BLaER1 treated with 17β-estradiol and CSF1 and Interleukin-3, amounts not matched to agents 10 nM and 100 nM (cell line): ENCODE data around the gene KLC4.
"Not testable (repeated sequence)": the region's sequence is repeated elsewhere in the genome, so short reads cannot be mapped to it uniquely, and the experiment has no call there.

Experiments used
- H3K27ac ChIP-seq, 11 experiments: shearing (Covaris generic); formaldehyde crosslinking; 2 replicates each; pipeline ENCODE4 v1.8.1; 2022
- H3K27me3 ChIP-seq, 11 experiments: shearing (Covaris generic); formaldehyde crosslinking; 2 replicates each; pipeline ENCODE4 v1.8.1; 2022
- H3K36me3 ChIP-seq, 11 experiments: shearing (Covaris generic); formaldehyde crosslinking; 2 replicates each; pipeline ENCODE4 v1.8.1; 2022
- H3K4me1 ChIP-seq, 10 experiments: shearing (Covaris generic); formaldehyde crosslinking; 2 replicates each; pipeline ENCODE4 v1.8.1; 2022
- H3K4me2 ChIP-seq, 11 experiments: shearing (Covaris generic); formaldehyde crosslinking; 2 replicates each; pipeline ENCODE4 v1.8.1; 2022
- H3K4me3 ChIP-seq, 10 experiments: shearing (Covaris generic); formaldehyde crosslinking; 2 replicates each; pipeline ENCODE4 v1.8.1; 2022
- H3K9ac ChIP-seq, 11 experiments: shearing (Covaris generic); formaldehyde crosslinking; 2 replicates each; pipeline ENCODE4 v1.8.1; 2022
- H3K9me3 ChIP-seq, 11 experiments: shearing (Covaris generic); formaldehyde crosslinking; replicated peaks in 1 of 11; 2 replicates each; pipeline ENCODE4 v1.8.1; 2022
- H4K20me1 ChIP-seq, 11 experiments: shearing (Covaris generic); formaldehyde crosslinking; 2 replicates each; pipeline ENCODE4 v1.8.1; 2022
- Cebpa-rat ChIP-seq, 11 experiments: shearing (Covaris generic); IDR thresholded peaks; 2 replicates each; pipeline ENCODE4 v1.8.1; 2022

Gene KLC4

GRCh38 chr6:43075670-43076463, 16.4 kb downstream of the KLC4 start, which contains the start of gene PTK7:
PTK7 (plus strand) TSS chr6:43076314; CDS start chr6:43076489, 175 bp downstream.
- Histone ChIP-seq H3K27ac (peak within 1 kb of the TSS; percentile 35 to 90 (median 88); a peak in 21 of 22 replicates), H3K9me3 (no peaks in the 10 kb centered on the region), H3K27me3 (no peaks in the 10 kb centered on the region), H4K20me1 (peaks cover 0 to 42% (median 22%) of the 10 kb centered on the region in 11 experiments; a peak in 14 of 22 replicates), H3K9ac (peak within 1 kb of the TSS; percentile 80 to 96 (median 91)), H3K4me2 (peak within 1 kb of the TSS; percentile 85 to 97 (median 94)), H3K4me3 (peak within 1 kb of the TSS; percentile 85 to 100 (median 93)), H3K36me3 (peaks cover 0 to 30% (median 6%) of the 10 kb centered on the region in 11 experiments; a peak in 12 of 22 replicates), H3K4me1 (peaks cover 14 to 41% (median 34%) of the 10 kb centered on the region in 10 experiments)
- TF ChIP-seq Cebpa-rat (IDR thresholded peaks at IDR 0.05), result no peak

DNA sequence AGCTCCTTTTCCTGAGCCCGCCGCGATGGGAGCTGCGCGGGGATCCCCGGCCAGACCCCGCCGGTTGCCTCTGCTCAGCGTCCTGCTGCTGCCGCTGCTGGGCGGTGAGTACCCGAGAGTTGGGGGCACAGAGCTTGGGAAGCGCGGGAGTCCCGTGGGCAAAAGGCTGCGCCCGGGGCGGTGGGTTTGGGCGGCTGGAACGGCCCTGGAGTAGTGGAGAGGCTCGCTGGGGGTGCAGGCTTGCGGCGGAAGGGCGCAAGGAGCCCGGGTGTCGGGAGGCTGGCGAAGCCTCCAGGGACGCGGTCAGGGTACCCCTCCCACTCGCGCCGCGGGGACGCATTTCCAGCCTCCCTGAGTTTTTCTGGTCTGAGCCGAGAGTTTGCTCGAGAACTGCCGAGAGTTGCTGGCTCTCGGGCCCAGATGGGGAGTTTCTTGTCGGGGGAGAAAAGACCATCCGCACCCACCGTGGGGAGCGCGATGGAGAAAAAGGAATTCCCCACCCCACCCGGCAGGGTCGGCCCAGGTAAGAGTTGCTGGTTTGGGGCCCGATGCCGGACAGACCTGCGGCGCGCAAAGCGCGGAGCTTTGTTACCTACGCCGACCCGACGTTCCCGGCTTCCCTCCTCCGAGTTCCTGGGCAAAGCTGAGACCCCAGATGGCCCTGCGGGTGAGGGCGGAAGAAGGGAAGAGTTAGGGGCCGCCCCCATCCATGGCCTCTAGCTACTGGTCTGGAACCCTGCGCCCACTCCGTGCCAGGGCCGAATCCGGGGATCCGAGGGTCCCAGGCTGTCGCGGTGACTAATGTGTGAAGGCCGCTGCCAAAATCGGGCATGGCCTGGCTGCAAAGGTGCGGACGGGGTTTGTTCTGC, 17.3 kb downstream of the KLC4 start:
- no peaks in the 10 kb centered on the region for H3K9me3 ChIP-seq
- H3K36me3 ChIP-seq, result peaks cover 0 to 24% (median 6%) of the 10 kb centered on the region in 11 experiments; a peak in 12 of 22 replicates
- peak overlapping the region; percentile 80 to 96 (median 91) for H3K9ac ChIP-seq
- H3K4me3 ChIP-seq, result peak overlapping the region; percentile 85 to 100 (median 93)
- H3K4me2 ChIP-seq, result peak overlapping the region; percentile 85 to 97 (median 94)
- H3K27me3 ChIP-seq, result no peaks in the 10 kb centered on the region
- H3K4me1 ChIP-seq, result peaks cover 14 to 48% (median 42%) of the 10 kb centered on the region in 10 experiments
- H4K20me1 ChIP-seq, result peaks cover 0 to 50% (median 30%) of the 10 kb centered on the region in 11 experiments; a peak in 14 of 22 replicates
- peak overlapping the region; percentile 35 to 90 (median 88); a peak in 21 of 22 replicates for H3K27ac ChIP-seq
- no peak for TF ChIP-seq Cebpa-rat (IDR thresholded peaks at IDR 0.05)

DNA sequence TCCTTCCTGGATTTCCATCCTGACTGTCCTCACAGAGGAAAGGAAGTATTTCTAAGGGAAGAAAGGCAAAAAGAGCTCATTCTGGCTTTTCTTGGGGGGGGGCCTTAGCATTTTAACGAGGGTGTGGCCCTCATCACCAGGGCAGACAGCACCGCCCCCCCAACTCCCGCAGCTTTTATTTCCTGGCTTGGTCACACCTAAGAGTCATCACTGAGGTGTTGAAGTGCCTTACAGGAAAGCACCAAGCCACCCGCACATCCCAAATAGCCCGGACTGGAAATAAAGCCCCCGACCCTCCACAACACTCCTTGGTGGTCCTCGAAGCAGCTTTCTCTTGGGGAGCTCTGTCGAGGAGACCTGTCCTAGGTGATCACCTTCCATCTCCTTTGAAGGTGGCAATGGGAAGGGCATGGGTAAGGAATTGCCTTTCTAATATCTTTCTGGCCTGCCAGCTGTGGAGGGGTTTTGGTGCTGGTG, 17.9 kb downstream of the KLC4 start:
- Histone ChIP-seq H4K20me1 (peaks cover 0 to 57% (median 37%) of the 10 kb centered on the region in 11 experiments; a peak in 16 of 22 replicates), H3K36me3 (peaks cover 0 to 23% (median 6%) of the 10 kb centered on the region in 11 experiments; a peak in 12 of 22 replicates), H3K27ac (peak overlapping the region; percentile 35 to 90 (median 88); a peak in 20 of 22 replicates), H3K4me1 (peaks cover 14 to 54% (median 46%) of the 10 kb centered on the region in 10 experiments), H3K9me3 (no peaks in the 10 kb centered on the region), H3K27me3 (no peaks in the 10 kb centered on the region), H3K4me2 (peak overlapping the region; percentile 85 to 97 (median 94)), H3K4me3 (peak overlapping the region; percentile 85 to 100 (median 93)), H3K9ac (peak overlapping the region; percentile 80 to 96 (median 91))
- TF ChIP-seq Cebpa-rat (IDR thresholded peaks at IDR 0.05), result no peak

DNA sequence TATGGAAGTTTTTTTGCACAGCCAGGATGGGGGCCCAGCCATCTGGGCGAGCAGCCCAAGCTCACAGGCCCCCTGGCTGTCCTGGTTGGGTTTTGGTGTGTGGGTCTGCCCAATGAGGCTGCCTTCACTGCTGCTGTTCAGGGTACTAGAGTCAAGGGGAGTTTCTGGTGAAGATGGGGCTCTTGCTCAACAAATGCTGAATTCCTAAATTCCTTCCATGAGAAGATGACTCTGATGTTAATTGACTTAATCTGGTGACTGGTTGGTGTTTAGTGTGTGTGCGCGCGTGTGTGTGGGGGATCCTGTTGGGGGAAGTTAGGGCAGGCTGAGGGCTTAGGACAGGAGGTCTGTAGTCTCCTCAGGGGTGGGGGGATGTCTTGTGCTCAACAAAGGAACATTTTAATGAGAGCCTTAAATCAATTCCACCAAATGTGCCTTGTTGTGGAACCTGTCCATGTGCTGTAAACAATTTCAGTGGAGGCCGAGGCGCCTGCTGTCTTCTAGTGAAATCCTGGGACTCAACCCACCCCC, 18.6 kb downstream of the KLC4 start:
- peak overlapping the region; percentile 85 to 97 (median 94) for H3K4me2 ChIP-seq
- peaks cover 0 to 63% (median 44%) of the 10 kb centered on the region in 11 experiments; a peak in 16 of 22 replicates for H4K20me1 ChIP-seq
- 0 out of 22 replicates have a peak overlapping the region, but pooled peaks of 2 of the 11 experiments have one; percentile 84 to 88 for H3K27ac ChIP-seq
- no peaks in the 10 kb centered on the region for H3K27me3 ChIP-seq
- H3K9ac ChIP-seq, result peak overlapping the region in 9 of 11 experiments; percentile 84 to 96 (median 93); a peak in 15 of 22 replicates
- peak overlapping the region in 8 of 10 experiments; percentile 85 to 100 (median 96); a peak in 17 of 20 replicates for H3K4me3 ChIP-seq
- peaks cover 0 to 16% (median 1%) of the 10 kb centered on the region in 11 experiments; a peak in 11 of 22 replicates for H3K36me3 ChIP-seq
- no peaks in the 10 kb centered on the region for H3K9me3 ChIP-seq
- H3K4me1 ChIP-seq, result peaks cover 16 to 58% (median 50%) of the 10 kb centered on the region in 10 experiments
- no peak for TF ChIP-seq Cebpa-rat (IDR thresholded peaks at IDR 0.05)

DNA sequence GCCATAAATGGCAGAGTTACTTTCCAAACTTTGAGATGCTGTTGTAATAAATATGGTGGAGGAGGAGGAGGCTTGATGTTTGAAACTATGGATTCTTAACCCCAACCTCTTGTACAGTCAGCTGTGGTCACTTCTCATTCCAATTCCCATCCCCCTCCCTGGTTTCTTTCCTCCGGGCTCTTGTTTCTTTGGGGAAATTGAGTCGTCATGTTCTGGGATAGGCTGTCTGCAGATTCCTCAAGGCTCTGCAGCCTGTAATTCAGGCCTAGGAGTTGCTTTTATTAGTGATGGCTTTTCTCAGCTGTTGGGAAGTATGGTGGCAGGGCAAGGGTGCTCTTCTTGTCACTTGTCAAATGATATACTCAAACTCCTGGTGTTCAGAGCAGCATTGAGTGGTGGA, 19.3 kb downstream of the KLC4 start:
- Histone ChIP-seq H4K20me1 (peaks cover 0 to 70% (median 50%) of the 10 kb centered on the region in 11 experiments; a peak in 16 of 22 replicates), H3K9me3 (no peaks in the 10 kb centered on the region), H3K4me3 (no peak overlapping the region), H3K4me1 (peaks cover 22 to 64% (median 56%) of the 10 kb centered on the region in 10 experiments), H3K27me3 (no peaks in the 10 kb centered on the region), H3K9ac (no peak overlapping the region), H3K36me3 (peaks cover 0 to 10% (median 0%) of the 10 kb centered on the region in 11 experiments; a peak in 6 of 22 replicates), H3K27ac (no peak overlapping the region), H3K4me2 (peak overlapping the region in 10 of 11 experiments; percentile 85 to 97 (median 93); a peak in 11 of 22 replicates)
- no peak for TF ChIP-seq Cebpa-rat (IDR thresholded peaks at IDR 0.05)

DNA sequence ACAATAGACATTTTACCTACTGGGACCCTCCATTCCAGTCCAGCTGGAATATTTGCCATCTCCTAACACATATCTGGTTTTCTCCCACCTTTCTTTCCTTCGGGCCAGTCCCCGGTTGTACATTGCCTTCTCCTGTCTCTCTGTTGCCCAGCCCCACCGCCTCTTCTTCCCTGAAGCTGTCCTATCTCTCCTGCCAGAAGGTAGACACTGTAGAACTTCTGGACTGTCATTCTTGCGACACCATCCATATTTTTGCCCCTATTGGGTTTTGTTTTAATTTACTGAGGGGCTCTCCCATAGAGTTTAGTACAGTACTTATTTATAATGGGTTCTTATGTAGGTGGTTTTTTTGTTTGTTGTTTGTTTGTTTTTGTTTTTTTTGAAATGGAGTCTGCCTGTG, 21.6 kb downstream of the KLC4 start:
- Histone ChIP-seq H3K9ac (no peak overlapping the region), H3K27ac (no peak overlapping the region), H3K4me1 (peaks cover 30 to 68% (median 61%) of the 10 kb centered on the region in 10 experiments), H3K9me3 (no peaks in the 10 kb centered on the region), H3K27me3 (no peaks in the 10 kb centered on the region), H3K4me3 (no peak overlapping the region), H3K36me3 (peaks cover 0 to 9% (median 0%) of the 10 kb centered on the region in 11 experiments; a peak in 2 of 22 replicates), H3K4me2 (peak overlapping the region in 4 of 11 experiments; percentile 14 to 25 (median 20); a peak in 3 of 22 replicates), H4K20me1 (peaks cover 0 to 92% (median 68%) of the 10 kb centered on the region in 11 experiments; a peak in 16 of 22 replicates)
- peak in 1 of 11 experiments; percentile 40; a peak in 1 of 22 replicates for TF ChIP-seq Cebpa-rat (IDR thresholded peaks at IDR 0.05)

GRCh38 chr6:43081922-43082321, 22.5 kb downstream of the KLC4 start:
- H4K20me1 ChIP-seq, result peaks cover 0 to 98% (median 77%) of the 10 kb centered on the region in 11 experiments; a peak in 16 of 22 replicates
- peaks cover 32 to 73% (median 67%) of the 10 kb centered on the region in 10 experiments for H3K4me1 ChIP-seq
- H3K27ac ChIP-seq, H3K4me3 ChIP-seq, H3K9ac ChIP-seq, H3K36me3 ChIP-seq, H3K9me3 ChIP-seq, H3K27me3 ChIP-seq: not testable (repeated sequence)
- peak overlapping the region in 5 of 11 experiments; percentile 14 to 38 (median 24); a peak in 9 of 22 replicates for H3K4me2 ChIP-seq
